PFSK-1 (cell line): ENCODE measurements around the gene TMEM169.

ENCODE experiments used
- FOXP2 ChIP-seq: optimal IDR thresholded peaks from 2 replicates; pipeline ENCODE3; 2011; ENCODE audit warnings: borderline replicate concordance, control low read depth, inconsistent platforms; ENCODE audit not compliant: insufficient read depth; ENCODE audit errors: extremely low read length, extremely low read depth
- POLR2AphosphoS5 ChIP-seq: IDR thresholded peaks from 2 replicates; pipeline ENCODE4 v1.6.1; 2012; ENCODE audit warnings: low read depth, mild to moderate bottlenecking, control low read depth, low read length, moderate library complexity
- SIN3A ChIP-seq: IDR thresholded peaks from 2 replicates; pipeline ENCODE4 v1.6.1; 2012; ENCODE audit warnings: mild to moderate bottlenecking, low read length, moderate library complexity, borderline replicate concordance; ENCODE audit not compliant: insufficient read depth
- TAF1 ChIP-seq: IDR thresholded peaks from 2 replicates; pipeline ENCODE4 v1.6.1; 2012; ENCODE audit warnings: low read length, control low read depth, borderline replicate concordance; ENCODE audit not compliant: insufficient read depth
- TF ChIP-seq, protein P1 (sequence below), 2 experiments: IDR thresholded peaks; 2 replicates each; pipeline versions ENCODE4 v1.6.1 to v1.8.0; 2011 to 2012; ENCODE audit warnings: low read depth in 2 of 2, low read length in 2 of 2, control low read depth in 1 of 2, inconsistent platforms in 1 of 2, mild to moderate bottlenecking in 1 of 2, moderate library complexity in 1 of 2; ENCODE audit not compliant: insufficient read depth in 1 of 2

The TMEM169 gene

DNA sequence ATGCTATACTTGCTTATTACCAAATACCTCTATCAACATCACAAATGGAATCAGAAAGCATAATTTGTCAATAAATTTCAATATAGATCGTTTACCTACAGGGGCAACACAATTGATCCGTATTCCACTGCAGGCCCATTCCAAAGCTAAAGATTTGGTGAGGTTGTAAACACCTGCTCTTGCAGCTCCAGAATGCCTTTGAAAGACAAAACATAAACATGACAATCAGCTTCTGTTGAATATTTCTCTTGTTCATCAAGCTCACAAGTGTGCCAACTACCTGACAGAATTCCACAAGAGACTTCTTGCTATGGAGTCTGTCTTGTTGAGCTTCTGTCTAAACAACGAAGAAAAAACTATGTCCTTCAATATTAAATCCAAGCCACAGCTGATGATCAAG is 30.4 kb upstream of the TMEM169 start:
- TF ChIP-seq POLR2AphosphoS5 = no peak
- no peak for TF ChIP-seq FOXP2
- TF ChIP-seq, protein P1, sequence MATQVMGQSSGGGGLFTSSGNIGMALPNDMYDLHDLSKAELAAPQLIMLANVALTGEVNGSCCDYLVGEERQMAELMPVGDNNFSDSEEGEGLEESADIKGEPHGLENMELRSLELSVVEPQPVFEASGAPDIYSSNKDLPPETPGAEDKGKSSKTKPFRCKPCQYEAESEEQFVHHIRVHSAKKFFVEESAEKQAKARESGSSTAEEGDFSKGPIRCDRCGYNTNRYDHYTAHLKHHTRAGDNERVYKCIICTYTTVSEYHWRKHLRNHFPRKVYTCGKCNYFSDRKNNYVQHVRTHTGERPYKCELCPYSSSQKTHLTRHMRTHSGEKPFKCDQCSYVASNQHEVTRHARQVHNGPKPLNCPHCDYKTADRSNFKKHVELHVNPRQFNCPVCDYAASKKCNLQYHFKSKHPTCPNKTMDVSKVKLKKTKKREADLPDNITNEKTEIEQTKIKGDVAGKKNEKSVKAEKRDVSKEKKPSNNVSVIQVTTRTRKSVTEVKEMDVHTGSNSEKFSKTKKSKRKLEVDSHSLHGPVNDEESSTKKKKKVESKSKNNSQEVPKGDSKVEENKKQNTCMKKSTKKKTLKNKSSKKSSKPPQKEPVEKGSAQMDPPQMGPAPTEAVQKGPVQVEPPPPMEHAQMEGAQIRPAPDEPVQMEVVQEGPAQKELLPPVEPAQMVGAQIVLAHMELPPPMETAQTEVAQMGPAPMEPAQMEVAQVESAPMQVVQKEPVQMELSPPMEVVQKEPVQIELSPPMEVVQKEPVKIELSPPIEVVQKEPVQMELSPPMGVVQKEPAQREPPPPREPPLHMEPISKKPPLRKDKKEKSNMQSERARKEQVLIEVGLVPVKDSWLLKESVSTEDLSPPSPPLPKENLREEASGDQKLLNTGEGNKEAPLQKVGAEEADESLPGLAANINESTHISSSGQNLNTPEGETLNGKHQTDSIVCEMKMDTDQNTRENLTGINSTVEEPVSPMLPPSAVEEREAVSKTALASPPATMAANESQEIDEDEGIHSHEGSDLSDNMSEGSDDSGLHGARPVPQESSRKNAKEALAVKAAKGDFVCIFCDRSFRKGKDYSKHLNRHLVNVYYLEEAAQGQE (IDR thresholded peaks at IDR 0.05; ENCODE audit: insufficient read depth in 1 of 2, low read depth in 2 of 2, low read length in 2 of 2) = no peak
- no peak for TF ChIP-seq SIN3A
- TF ChIP-seq TAF1 = no peak

DNA sequence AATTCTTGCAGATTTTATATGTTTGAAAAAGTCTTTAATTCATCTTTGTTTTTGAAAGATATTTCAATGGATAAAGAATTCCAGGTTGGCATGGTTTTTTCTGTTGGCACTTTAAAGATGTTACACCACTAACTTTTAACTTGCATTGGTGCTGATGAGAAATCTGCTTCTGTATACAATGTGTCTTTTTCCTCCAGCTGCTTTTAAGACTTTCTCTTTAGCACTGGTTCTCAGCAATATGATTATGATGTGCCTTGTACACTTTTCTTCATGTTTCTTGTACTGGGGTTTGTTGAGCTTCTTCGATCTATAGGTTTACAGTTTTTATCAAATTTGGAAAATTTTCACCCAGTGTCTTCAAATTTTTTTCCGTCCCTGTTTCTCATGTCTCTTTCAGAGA is 29.3 kb upstream of the TMEM169 start:
- TF ChIP-seq FOXP2 = no peak
- TF ChIP-seq TAF1 = no peak
- TF ChIP-seq POLR2AphosphoS5 = no peak
- no peak for TF ChIP-seq SIN3A
- TF ChIP-seq, protein P1 (IDR thresholded peaks at IDR 0.05; ENCODE audit: insufficient read depth in 1 of 2, low read depth in 2 of 2, low read length in 2 of 2) = no peak

DNA sequence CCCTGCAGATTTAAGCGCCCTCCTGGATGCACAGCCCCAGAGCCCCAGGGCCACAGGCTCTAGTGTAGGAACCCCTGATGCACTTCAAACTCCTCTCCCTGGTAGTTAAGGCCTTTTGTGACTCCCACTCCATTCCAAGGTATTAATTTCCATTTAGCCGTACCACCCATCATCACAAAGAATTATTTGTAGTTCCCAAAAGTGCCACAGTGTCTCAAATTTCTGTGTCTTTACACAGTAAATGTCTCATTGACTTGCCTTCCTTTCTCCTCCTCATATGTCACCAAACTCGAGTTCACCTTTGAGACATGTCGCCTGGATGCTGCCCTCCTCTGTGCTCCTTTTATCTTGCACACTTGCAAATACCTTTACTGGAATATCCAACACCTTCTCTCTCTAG is 26.0 kb upstream of the TMEM169 start:
- no peak for TF ChIP-seq POLR2AphosphoS5
- TF ChIP-seq TAF1 = no peak
- no peak for TF ChIP-seq FOXP2
- TF ChIP-seq, protein P1 (IDR thresholded peaks at IDR 0.05; ENCODE audit: insufficient read depth in 1 of 2, low read depth in 2 of 2, low read length in 2 of 2) = no peak
- TF ChIP-seq SIN3A = no peak

DNA sequence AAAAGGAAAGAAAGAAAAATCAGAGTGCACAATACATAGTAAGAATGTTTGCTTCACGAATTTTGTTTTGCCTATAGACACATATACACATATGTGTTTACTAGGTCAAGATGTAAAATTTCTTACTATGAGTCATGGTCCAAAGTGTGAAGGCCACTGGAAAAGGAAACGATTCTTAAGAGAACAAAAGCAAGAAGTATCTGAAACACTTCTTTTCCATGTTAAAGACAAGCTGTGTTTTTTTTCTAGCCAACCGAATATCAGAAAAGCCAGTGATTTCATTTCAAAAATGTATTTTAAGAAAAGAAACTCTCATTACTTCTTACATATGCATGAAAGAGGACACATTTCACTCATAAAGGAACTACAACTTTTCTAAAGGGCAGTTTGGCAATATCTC is 25.0 kb upstream of the TMEM169 start:
- TF ChIP-seq POLR2AphosphoS5 = no peak
- no peak for TF ChIP-seq FOXP2
- TF ChIP-seq, protein P1 (IDR thresholded peaks at IDR 0.05; ENCODE audit: insufficient read depth in 1 of 2, low read depth in 2 of 2, low read length in 2 of 2) = no peak
- TF ChIP-seq SIN3A = no peak
- no peak for TF ChIP-seq TAF1

DNA sequence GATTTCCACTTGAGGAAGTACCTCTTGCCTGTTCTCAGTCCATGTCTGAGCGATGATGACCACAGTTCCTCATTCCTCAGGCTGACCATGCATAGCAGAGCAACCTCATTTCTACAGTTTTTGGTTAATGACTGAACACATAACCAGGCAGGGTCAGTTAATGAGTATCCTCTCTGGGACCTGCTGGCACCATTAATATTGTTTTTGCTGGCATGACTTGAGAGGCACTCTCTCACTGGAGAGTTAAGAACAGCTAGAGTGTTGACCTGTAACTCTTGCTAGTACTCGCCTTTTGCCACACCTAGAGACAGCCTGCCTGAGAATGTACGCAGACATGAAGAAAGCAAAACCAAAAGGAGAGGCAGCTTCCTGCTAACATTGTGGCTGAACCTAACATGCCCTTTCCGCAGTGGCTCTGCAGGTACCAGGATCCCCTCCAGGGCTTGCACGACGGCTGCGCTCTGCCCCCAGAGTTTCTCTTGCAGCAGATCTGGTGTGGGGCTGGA is 24.0 kb upstream of the TMEM169 start:
- no peak for TF ChIP-seq POLR2AphosphoS5
- TF ChIP-seq, protein P1 (IDR thresholded peaks at IDR 0.05; ENCODE audit: insufficient read depth in 1 of 2, low read depth in 2 of 2, low read length in 2 of 2) = no peak
- no peak for TF ChIP-seq SIN3A
- TF ChIP-seq TAF1 = no peak
- TF ChIP-seq FOXP2 = no peak
